NCI-H69 (cell line): Measurements from ENCODE around the gene GFRA1.
"Not testable (repeated sequence)": the region's sequence is repeated elsewhere in the genome, so short reads cannot be mapped to it uniquely, and the experiment has no call there.

Experiments
- DNase-seq: peaks from one replicate; lab custom pipeline; 2025; lab: John Stamatoyannopoulos, UW

The GFRA1 gene

GRCh38 chr10:116067825-116068224 lies 205.2 kb downstream of the GFRA1 start:
- DNase-seq = no peak

- DNase-seq = no peak
These were observed 209.9 kb downstream of the GFRA1 start for GRCh38 chr10:116063107-116063506.

- no peak for DNase-seq
These were observed 212.1 kb downstream of the GFRA1 start for GRCh38 chr10:116060864-116061263.

- DNase-seq = no peak
These were observed 213.7 kb downstream of the GFRA1 start for GRCh38 chr10:116059320-116059719.

GRCh38 chr10:116056445-116057293 lies 216.3 kb downstream of the GFRA1 start:
- DNase-seq = no peak

- DNase-seq = no peak
These were observed 217.1 kb downstream of the GFRA1 start for GRCh38 chr10:116055917-116056252.

- no peak for DNase-seq
These were observed 217.6 kb downstream of the GFRA1 start for GRCh38 chr10:116055252-116055916.

GRCh38 chr10:116053910-116054309 lies 219.1 kb downstream of the GFRA1 start:
- peak; percentile 51 for DNase-seq

- DNase-seq = not testable (repeated sequence)
These were observed 219.8 kb downstream of the GFRA1 start for GRCh38 chr10:116053009-116053730.

GRCh38 chr10:116052522-116052921 lies 220.5 kb downstream of the GFRA1 start:
- DNase-seq = not testable (repeated sequence)

- DNase-seq = no peak
These were observed 223.1 kb downstream of the GFRA1 start for GRCh38 chr10:116049974-116050304.

GRCh38 chr10:116049158-116049973 lies 223.6 kb downstream of the GFRA1 start:
- DNase-seq = no peak

- peak; percentile 8 for DNase-seq
These were observed 227.3 kb downstream of the GFRA1 start for GRCh38 chr10:116045366-116046356.

- DNase-seq = no peak
These were observed 228.2 kb downstream of the GFRA1 start for GRCh38 chr10:116044801-116045248.

GRCh38 chr10:116043861-116044260 lies 229.1 kb downstream of the GFRA1 start:
- no peak for DNase-seq

- DNase-seq = no peak
These were observed 229.7 kb downstream of the GFRA1 start for GRCh38 chr10:116043304-116043703.

- DNase-seq = no peak
These were observed 231.1 kb downstream of the GFRA1 start for GRCh38 chr10:116041948-116042347.

GRCh38 chr10:116039612-116040011 lies 233.4 kb downstream of the GFRA1 start:
- DNase-seq = no peak

- no peak for DNase-seq
These were observed 234.7 kb downstream of the GFRA1 start for GRCh38 chr10:116038259-116038658.

GRCh38 chr10:116035406-116035805 lies 237.6 kb downstream of the GFRA1 start:
- DNase-seq = not testable (repeated sequence)

GRCh38 chr10:116030576-116030975 lies 242.4 kb downstream of the GFRA1 start:
- no peak for DNase-seq
